Parathyroid adenoma (tissue), 2 donors: ENCODE results near the gene PRKCA.
A peak's percentile ranks its signal among the peaks of the same experiment; 100 is the strongest.

Experiments
- H2AFZ ChIP-seq: fragments of 300-600 bp; sonication (generic); one replicate; pipeline ENCODE4 v1.7.0; 2017; ENCODE audit warnings: antibody characterized with exemption, mild to moderate bottlenecking
- H3K27ac ChIP-seq: fragments of 300-600 bp; sonication (generic); one replicate; pipeline ENCODE4 v1.7.0; 2017
- H3K27me3 ChIP-seq: fragments of 300-600 bp; sonication (generic); one replicate; pipeline ENCODE4 v1.7.0; 2017; ENCODE audit warnings: low read length; ENCODE audit not compliant: control insufficient read depth, insufficient read depth
- H3K36me3 ChIP-seq: fragments of 300-600 bp; sonication (generic); one replicate; pipeline ENCODE4 v1.7.0; 2017; ENCODE audit warnings: low read length; ENCODE audit not compliant: control insufficient read depth, insufficient read depth
- H3K4me1 ChIP-seq: fragments of 300-600 bp; sonication (generic); one replicate; pipeline ENCODE4 v1.7.0; 2017; ENCODE audit warnings: control low read depth
- H3K4me2 ChIP-seq: fragments of 300-600 bp; sonication (generic); one replicate; pipeline ENCODE4 v1.7.0; 2017; ENCODE audit warnings: low read length
- H3K4me3 ChIP-seq: fragments of 300-600 bp; sonication (generic); one replicate; pipeline ENCODE4 v1.7.0; 2017; ENCODE audit warnings: low read depth, low read length
- H3K79me2 ChIP-seq: fragments of 300-600 bp; sonication (generic); one replicate; pipeline ENCODE4 v1.7.0; 2017; ENCODE audit warnings: control low read depth
- H3K9ac ChIP-seq: fragments of 300-600 bp; sonication (generic); one replicate; pipeline ENCODE4 v1.7.0; 2017; ENCODE audit warnings: mild to moderate bottlenecking
- H3K9me3 ChIP-seq: fragments of 300-600 bp; sonication (generic); one replicate; pipeline ENCODE4 v1.7.0; 2017; ENCODE audit warnings: low read length; ENCODE audit not compliant: control insufficient read depth
- CTCF ChIP-seq: fragments of 300-600 bp; sonication (generic); IDR thresholded peaks from one replicate; pipeline ENCODE4 v1.7.0; 2017; ENCODE audit warnings: antibody characterized with exemption, mild to moderate bottlenecking
- donor health status: primary hyperparathyroidism.

Gene PRKCA

GRCh38 chr17:66564992-66565465, 262.6 kb downstream of the PRKCA start:
- no peak overlapping the region for H2AFZ ChIP-seq
- H3K4me1 ChIP-seq: peaks cover 4% of the 10 kb centered on the region
- H3K4me3 ChIP-seq: no peak overlapping the region
- TF ChIP-seq CTCF: no peak
- H3K9me3 ChIP-seq: no peaks in the 10 kb centered on the region
- no peak overlapping the region for H3K9ac ChIP-seq
- H3K36me3 ChIP-seq: no peaks in the 10 kb centered on the region
- H3K79me2 ChIP-seq: no peaks in the 10 kb centered on the region
- no peak overlapping the region for H3K4me2 ChIP-seq
- no peak overlapping the region for H3K27ac ChIP-seq
- no peaks in the 10 kb centered on the region for H3K27me3 ChIP-seq

- no peak overlapping the region for H3K4me3 ChIP-seq
- no peaks in the 10 kb centered on the region for H3K36me3 ChIP-seq
- H3K4me1 ChIP-seq: peaks cover 4% of the 10 kb centered on the region
- H3K4me2 ChIP-seq: no peak overlapping the region
- no peak overlapping the region for H3K9ac ChIP-seq
- no peak overlapping the region for H3K27ac ChIP-seq
- peak overlapping the region; percentile 54 for H2AFZ ChIP-seq
- peak; percentile 71 for TF ChIP-seq CTCF
- no peaks in the 10 kb centered on the region for H3K27me3 ChIP-seq
- no peaks in the 10 kb centered on the region for H3K9me3 ChIP-seq
- H3K79me2 ChIP-seq: no peaks in the 10 kb centered on the region
These were observed 265.1 kb downstream of the PRKCA start for GRCh38 chr17:66567234-66568170.

GRCh38 chr17:66569572-66569971, 267.2 kb downstream of the PRKCA start:
- H3K27me3 ChIP-seq: no peaks in the 10 kb centered on the region
- H3K36me3 ChIP-seq: no peaks in the 10 kb centered on the region
- H3K79me2 ChIP-seq: no peaks in the 10 kb centered on the region
- H3K27ac ChIP-seq: no peak overlapping the region
- no peaks in the 10 kb centered on the region for H3K9me3 ChIP-seq
- no peak overlapping the region for H2AFZ ChIP-seq
- peaks cover 4% of the 10 kb centered on the region for H3K4me1 ChIP-seq
- no peak overlapping the region for H3K4me3 ChIP-seq
- H3K4me2 ChIP-seq: no peak overlapping the region
- H3K9ac ChIP-seq: no peak overlapping the region
- TF ChIP-seq CTCF: no peak

GRCh38 chr17:66570447-66571195, 268.2 kb downstream of the PRKCA start:
- H3K79me2 ChIP-seq: no peaks in the 10 kb centered on the region
- no peak overlapping the region for H3K4me2 ChIP-seq
- no peak overlapping the region for H3K4me3 ChIP-seq
- no peak for TF ChIP-seq CTCF
- H3K36me3 ChIP-seq: no peaks in the 10 kb centered on the region
- H3K27ac ChIP-seq: no peak overlapping the region
- H3K4me1 ChIP-seq: peaks cover 4% of the 10 kb centered on the region
- H2AFZ ChIP-seq: no peak overlapping the region
- no peaks in the 10 kb centered on the region for H3K9me3 ChIP-seq
- no peaks in the 10 kb centered on the region for H3K27me3 ChIP-seq
- no peak overlapping the region for H3K9ac ChIP-seq
